ENCODE results near the gene MGAT4B.

- TF ChIP-seq CTCF (IDR thresholded peaks at IDR 0.05) (no peak), POLR2A (IDR thresholded peaks at IDR 0.05) (no peak)
Observed at GRCh38 chr5:179798144-179798770, 8.4 kb downstream of the MGAT4B start.
